Vagina (tissue), 2 donors: ENCODE data around the gene NCOA3. TPM values are rescaled to one million over a fixed set of nuclear protein-coding genes. Genes with fewer than 3 reads are reported as not detected.
A peak's percentile ranks its signal among the peaks of the same experiment; 100 is the strongest.

ENCODE experiments used
- DNase-seq, 2 donors: peaks; one replicate each; pipeline ENCODE4 v3.0.0-alpha.2; 2017; ENCODE audit errors: extremely low spot score in 2 of 2
- H3K27ac ChIP-seq: fragments of 200-600 bp; sonication (generic); one replicate; pipeline ENCODE4 v1.5.1; 2019
- H3K27me3 ChIP-seq: fragments of 200-600 bp; sonication (generic); one replicate; pipeline ENCODE4 v1.5.1; 2019
- H3K36me3 ChIP-seq, 2 donors: fragments of 200-600 bp; sonication (generic); one replicate each; pipeline ENCODE4 v1.5.1; 2017 to 2019
- H3K4me1 ChIP-seq: fragments of 200-600 bp; sonication (generic); one replicate; pipeline ENCODE4 v1.5.1; 2019
- H3K4me3 ChIP-seq, 2 donors: fragments of 200-600 bp; sonication (generic); 1 replicate in 1 of 2; 2 replicates in 1 of 2; pipeline ENCODE4 v1.5.1; 2016 to 2019
- H3K9me3 ChIP-seq: fragments of 200-600 bp; sonication (generic); one replicate; pipeline ENCODE4 v1.5.1; 2019
- CTCF ChIP-seq, 3 experiments: fragments of 450-650 bp in 2 of 3; fragments of 200-600 bp in 1 of 3; sonication (generic) in 1 of 3; IDR thresholded peaks; one replicate each; pipeline ENCODE4 v1.5.1; 2017 to 2019; ENCODE audit warnings: antibody characterized with exemption in 3 of 3, mild to moderate bottlenecking in 2 of 3, moderate library complexity in 2 of 3
- POLR2A ChIP-seq, 2 donors: fragments of 450-650 bp; IDR thresholded peaks; one replicate each; pipeline ENCODE4 v1.6.1; 2017; ENCODE audit warnings: antibody characterized with exemption in 2 of 2, mild to moderate bottlenecking in 2 of 2, moderate library complexity in 2 of 2
- POLR2AphosphoS5 ChIP-seq, 2 donors: sonication (generic); formaldehyde crosslinking; IDR thresholded peaks; one replicate each; pipeline ENCODE4 v1.9.0; 2017; ENCODE audit warnings: antibody characterized with exemption in 2 of 2, mild to moderate bottlenecking in 2 of 2, low read depth in 1 of 2; ENCODE audit not compliant: insufficient read depth in 1 of 2
- intact Hi-C: fragments of 100-400 bp; cut with DNase I; formaldehyde crosslinking; loops from one replicate; pipeline ENCODE4 v1.15.1; 2023
- total RNA-seq: library from RNA; depleted of rRNA; stranded (reverse); fragments of >200 nt; gene quantifications from one replicate; pipeline ENCODE4 v1.2.3, GENCODE V29; 2016

The NCOA3 gene
- total RNA-seq, 1 donor from 2014 or later: 47.1 TPM

- Histone ChIP-seq H3K9me3 (no peaks in the 10 kb centered on the region), H3K27me3 (no peaks in the 10 kb centered on the region), H3K4me1 (no peaks in the 10 kb centered on the region), H3K27ac (no peak overlapping the region), H3K36me3 (peaks cover 0 to 28% of the 10 kb centered on the region in 2 donors), H3K4me3 (no peak overlapping the region)
- TF ChIP-seq POLR2A (IDR thresholded peaks at IDR 0.05): no peak
- no peak for TF ChIP-seq POLR2AphosphoS5 (IDR thresholded peaks at IDR 0.05; ENCODE audit: insufficient read depth in 1 of 2, low read depth in 1 of 2)
- no peak for TF ChIP-seq CTCF (IDR thresholded peaks at IDR 0.05)
- DNase-seq: no peak
- intact Hi-C loops: no loop called here
Observed at GRCh38 chr20:47675190-47676142, 173.8 kb downstream of the NCOA3 start.

- Histone ChIP-seq H3K27me3 (no peaks in the 10 kb centered on the region), H3K4me1 (no peaks in the 10 kb centered on the region), H3K4me3 (no peak overlapping the region), H3K9me3 (no peaks in the 10 kb centered on the region), H3K27ac (no peak overlapping the region), H3K36me3 (peaks cover 0 to 28% of the 10 kb centered on the region in 2 donors)
- no peak for DNase-seq
- intact Hi-C loops: no loop called here
- TF ChIP-seq POLR2A (IDR thresholded peaks at IDR 0.05): no peak
- TF ChIP-seq CTCF (IDR thresholded peaks at IDR 0.05): no peak
- no peak for TF ChIP-seq POLR2AphosphoS5 (IDR thresholded peaks at IDR 0.05; ENCODE audit: insufficient read depth in 1 of 2, low read depth in 1 of 2)
Observed at GRCh38 chr20:47676219-47676721, 174.6 kb downstream of the NCOA3 start.

GRCh38 chr20:47676912-47677634 is 175.4 kb downstream of the NCOA3 start:
- Histone ChIP-seq H3K9me3 (no peaks in the 10 kb centered on the region), H3K4me3 (no peak overlapping the region), H3K27me3 (no peaks in the 10 kb centered on the region), H3K4me1 (peaks cover 7% of the 10 kb centered on the region), H3K36me3 (peaks cover 0 to 28% of the 10 kb centered on the region in 2 donors), H3K27ac (no peak overlapping the region)
- no peak for DNase-seq
- TF ChIP-seq POLR2A (IDR thresholded peaks at IDR 0.05) (no peak), CTCF (IDR thresholded peaks at IDR 0.05) (no peak), POLR2AphosphoS5 (IDR thresholded peaks at IDR 0.05; ENCODE audit: insufficient read depth in 1 of 2, low read depth in 1 of 2) (no peak)
- intact Hi-C loops: no loop called here

- no peak overlapping the region for H3K4me3 ChIP-seq
- peaks cover 0 to 27% of the 10 kb centered on the region in 2 donors for H3K36me3 ChIP-seq
- no peak for DNase-seq
- intact Hi-C loops: no loop called here
- TF ChIP-seq CTCF (IDR thresholded peaks at IDR 0.05) (peak; percentile 26 to 60 (median 52)), POLR2A (IDR thresholded peaks at IDR 0.05) (no peak), POLR2AphosphoS5 (IDR thresholded peaks at IDR 0.05; ENCODE audit: insufficient read depth in 1 of 2, low read depth in 1 of 2) (no peak)
- H3K4me1 ChIP-seq: peaks cover 15% of the 10 kb centered on the region
- H3K9me3 ChIP-seq: no peaks in the 10 kb centered on the region
- no peak overlapping the region for H3K27ac ChIP-seq
- no peaks in the 10 kb centered on the region for H3K27me3 ChIP-seq
Observed at GRCh38 chr20:47677635-47678453, 176.2 kb downstream of the NCOA3 start.
